ENCODE results near the gene SPINK1.

SPINK1 gene

GRCh38 chr5:147779694-147780093 lies 51.8 kb downstream of the SPINK1 start:
- no peak overlapping the region for H3K27ac ChIP-seq (ENCODE audit: poor library complexity, severe bottlenecking)
- no peak overlapping the region for H3K4me3 ChIP-seq (ENCODE audit: severe bottlenecking)
- H3K36me3 ChIP-seq (ENCODE audit: low read depth): no peaks in the 10 kb centered on the region
- no peak for TF ChIP-seq CTCF (IDR thresholded peaks at IDR 0.05; ENCODE audit: poor library complexity, severe bottlenecking)
- H3K9me3 ChIP-seq (ENCODE audit: severe bottlenecking): no peaks in the 10 kb centered on the region
- no peak for DNase-seq (ENCODE audit: low spot score)
- no peaks in the 10 kb centered on the region for H3K4me1 ChIP-seq (ENCODE audit: insufficient read depth, poor library complexity, severe bottlenecking)
- ATAC-seq (ENCODE audit: low read depth): no peak
- peaks cover 57% of the 10 kb centered on the region for H3K27me3 ChIP-seq (ENCODE audit: insufficient read depth, poor library complexity, severe bottlenecking)

- H3K4me3 ChIP-seq (ENCODE audit: severe bottlenecking): no peak overlapping the region
- H3K27ac ChIP-seq (ENCODE audit: poor library complexity, severe bottlenecking): no peak overlapping the region
- no peaks in the 10 kb centered on the region for H3K4me1 ChIP-seq (ENCODE audit: insufficient read depth, poor library complexity, severe bottlenecking)
- no peaks in the 10 kb centered on the region for H3K36me3 ChIP-seq (ENCODE audit: low read depth)
- no peaks in the 10 kb centered on the region for H3K9me3 ChIP-seq (ENCODE audit: severe bottlenecking)
- ATAC-seq (ENCODE audit: low read depth) (no peak), DNase-seq (ENCODE audit: low spot score) (no peak)
- H3K27me3 ChIP-seq (ENCODE audit: insufficient read depth, poor library complexity, severe bottlenecking): peaks cover 42% of the 10 kb centered on the region
- TF ChIP-seq CTCF (IDR thresholded peaks at IDR 0.05; ENCODE audit: poor library complexity, severe bottlenecking): no peak
Measured at GRCh38 chr5:147776989-147777388, 54.5 kb downstream of the SPINK1 start.
